ENCODE results near the gene SFMBT2. TPM values are rescaled to one million over a fixed set of nuclear protein-coding genes. Genes with fewer than 3 reads are reported as not detected.
A peak's percentile ranks its signal among the peaks of the same experiment; 100 is the strongest.

The SFMBT2 gene
- 7.4 and 8.2 TPM in 2 replicates for total RNA-seq (2014; rRNA removed; shearing (Covaris generic))

GRCh38 chr10:7410862-7411670 lies at the start of gene SFMBT2:
TSS of gene SFMBT2 (minus strand) at chr10:7411034. CDS start at chr10:7381898, 29,136 bp downstream.
- H3K36me3 ChIP-seq: no peaks in the 10 kb centered on the region
- H3K27me3 ChIP-seq: no peaks in the 10 kb centered on the region
- DNase-seq: peak; percentile 15 to 58
- no peaks in the 10 kb centered on the region for H3K9me3 ChIP-seq (replicated peaks)
- peak within 1 kb of the TSS; percentile 65 for H3K27ac ChIP-seq
- peak within 1 kb of the TSS; percentile 65 for H3K4me3 ChIP-seq
- no peaks in the 10 kb centered on the region for H3K4me1 ChIP-seq

GRCh38 chr10:7460006-7460405 lies 49.2 kb upstream of the SFMBT2 start:
- DNase-seq: no peak
- Histone ChIP-seq H3K36me3 (no peaks in the 10 kb centered on the region), H3K27me3 (no peaks in the 10 kb centered on the region), H3K4me3 (no peak overlapping the region), H3K4me1 (no peaks in the 10 kb centered on the region), H3K9me3 (replicated peaks) (no peaks in the 10 kb centered on the region), H3K27ac (no peak overlapping the region)

- Histone ChIP-seq H3K4me3 (no peak overlapping the region), H3K36me3 (no peaks in the 10 kb centered on the region), H3K4me1 (no peaks in the 10 kb centered on the region), H3K27me3 (no peaks in the 10 kb centered on the region), H3K27ac (no peak overlapping the region), H3K9me3 (replicated peaks) (no peaks in the 10 kb centered on the region)
- DNase-seq: no peak
Measured at GRCh38 chr10:7458556-7458955, 47.7 kb upstream of the SFMBT2 start.

GRCh38 chr10:7457478-7458316 lies 46.9 kb upstream of the SFMBT2 start:
- no peak overlapping the region for H3K4me3 ChIP-seq
- H3K9me3 ChIP-seq (replicated peaks): no peaks in the 10 kb centered on the region
- DNase-seq: no peak
- H3K36me3 ChIP-seq: no peaks in the 10 kb centered on the region
- no peak overlapping the region for H3K27ac ChIP-seq
- H3K4me1 ChIP-seq: no peaks in the 10 kb centered on the region
- no peaks in the 10 kb centered on the region for H3K27me3 ChIP-seq

- no peaks in the 10 kb centered on the region for H3K4me1 ChIP-seq
- H3K9me3 ChIP-seq (replicated peaks): no peaks in the 10 kb centered on the region
- no peak overlapping the region for H3K4me3 ChIP-seq
- no peaks in the 10 kb centered on the region for H3K36me3 ChIP-seq
- H3K27ac ChIP-seq: no peak overlapping the region
- H3K27me3 ChIP-seq: no peaks in the 10 kb centered on the region
- DNase-seq: no peak
Measured at GRCh38 chr10:7449063-7449695, 38.3 kb upstream of the SFMBT2 start.

GRCh38 chr10:7445474-7446185 lies 34.8 kb upstream of the SFMBT2 start:
- H3K4me3 ChIP-seq: no peak overlapping the region
- no peaks in the 10 kb centered on the region for H3K36me3 ChIP-seq
- no peaks in the 10 kb centered on the region for H3K4me1 ChIP-seq
- DNase-seq: no peak
- H3K27me3 ChIP-seq: no peaks in the 10 kb centered on the region
- H3K9me3 ChIP-seq (replicated peaks): no peaks in the 10 kb centered on the region
- no peak overlapping the region for H3K27ac ChIP-seq

GRCh38 chr10:7444551-7445121 lies 33.8 kb upstream of the SFMBT2 start:
- no peaks in the 10 kb centered on the region for H3K27me3 ChIP-seq
- H3K36me3 ChIP-seq: no peaks in the 10 kb centered on the region
- no peak overlapping the region for H3K27ac ChIP-seq
- no peaks in the 10 kb centered on the region for H3K4me1 ChIP-seq
- no peak for DNase-seq
- no peak overlapping the region for H3K4me3 ChIP-seq
- H3K9me3 ChIP-seq (replicated peaks): no peaks in the 10 kb centered on the region

GRCh38 chr10:7443036-7443435 lies 32.2 kb upstream of the SFMBT2 start:
- H3K4me3 ChIP-seq: no peak overlapping the region
- H3K27me3 ChIP-seq: no peaks in the 10 kb centered on the region
- H3K27ac ChIP-seq: no peak overlapping the region
- no peaks in the 10 kb centered on the region for H3K9me3 ChIP-seq (replicated peaks)
- no peak for DNase-seq
- no peaks in the 10 kb centered on the region for H3K36me3 ChIP-seq
- no peaks in the 10 kb centered on the region for H3K4me1 ChIP-seq

- Histone ChIP-seq H3K9me3 (replicated peaks) (no peaks in the 10 kb centered on the region), H3K36me3 (no peaks in the 10 kb centered on the region), H3K27me3 (no peaks in the 10 kb centered on the region), H3K4me1 (no peaks in the 10 kb centered on the region), H3K4me3 (no peak overlapping the region), H3K27ac (no peak overlapping the region)
- no peak for DNase-seq
Measured at GRCh38 chr10:7441403-7442147, 30.7 kb upstream of the SFMBT2 start.

GRCh38 chr10:7439696-7440095 lies 28.9 kb upstream of the SFMBT2 start:
- Histone ChIP-seq H3K9me3 (replicated peaks) (no peaks in the 10 kb centered on the region), H3K36me3 (no peaks in the 10 kb centered on the region), H3K27ac (no peak overlapping the region), H3K4me1 (no peaks in the 10 kb centered on the region), H3K27me3 (no peaks in the 10 kb centered on the region), H3K4me3 (no peak overlapping the region)
- DNase-seq: no peak

GRCh38 chr10:7438196-7438986 lies 27.6 kb upstream of the SFMBT2 start:
- no peak overlapping the region for H3K4me3 ChIP-seq
- no peaks in the 10 kb centered on the region for H3K4me1 ChIP-seq
- H3K9me3 ChIP-seq (replicated peaks): no peaks in the 10 kb centered on the region
- no peaks in the 10 kb centered on the region for H3K36me3 ChIP-seq
- no peak for DNase-seq
- H3K27me3 ChIP-seq: no peaks in the 10 kb centered on the region
- H3K27ac ChIP-seq: no peak overlapping the region

GRCh38 chr10:7436490-7437100 lies 25.8 kb upstream of the SFMBT2 start:
- no peaks in the 10 kb centered on the region for H3K36me3 ChIP-seq
- no peaks in the 10 kb centered on the region for H3K27me3 ChIP-seq
- no peak overlapping the region for H3K4me3 ChIP-seq
- no peak for DNase-seq
- H3K4me1 ChIP-seq: no peaks in the 10 kb centered on the region
- no peaks in the 10 kb centered on the region for H3K9me3 ChIP-seq (replicated peaks)
- no peak overlapping the region for H3K27ac ChIP-seq

- no peak for DNase-seq
- Histone ChIP-seq H3K27ac (no peak overlapping the region), H3K9me3 (replicated peaks) (no peaks in the 10 kb centered on the region), H3K27me3 (no peaks in the 10 kb centered on the region), H3K4me3 (no peak overlapping the region), H3K36me3 (no peaks in the 10 kb centered on the region), H3K4me1 (no peaks in the 10 kb centered on the region)
Measured at GRCh38 chr10:7435674-7436073, 24.8 kb upstream of the SFMBT2 start.
